ENCODE measurements around the gene CELF3.
"Not testable (repeated sequence)": the region's sequence is repeated elsewhere in the genome, so short reads cannot be mapped to it uniquely, and the experiment has no call there.

CELF3 gene

GRCh38 chr1:151741516-151741915, 24.9 kb upstream of the CELF3 start:
- no peak for DNase-seq (ENCODE audit: extremely low read depth, low read depth)
- no peak overlapping the region for H3K4me3 ChIP-seq (replicated peaks; ENCODE audit: low read depth, low read length)
- TF ChIP-seq CTCF (IDR thresholded peaks at IDR 0.05; ENCODE audit: low read depth, low read length, missing control alignments): no peak

DNA sequence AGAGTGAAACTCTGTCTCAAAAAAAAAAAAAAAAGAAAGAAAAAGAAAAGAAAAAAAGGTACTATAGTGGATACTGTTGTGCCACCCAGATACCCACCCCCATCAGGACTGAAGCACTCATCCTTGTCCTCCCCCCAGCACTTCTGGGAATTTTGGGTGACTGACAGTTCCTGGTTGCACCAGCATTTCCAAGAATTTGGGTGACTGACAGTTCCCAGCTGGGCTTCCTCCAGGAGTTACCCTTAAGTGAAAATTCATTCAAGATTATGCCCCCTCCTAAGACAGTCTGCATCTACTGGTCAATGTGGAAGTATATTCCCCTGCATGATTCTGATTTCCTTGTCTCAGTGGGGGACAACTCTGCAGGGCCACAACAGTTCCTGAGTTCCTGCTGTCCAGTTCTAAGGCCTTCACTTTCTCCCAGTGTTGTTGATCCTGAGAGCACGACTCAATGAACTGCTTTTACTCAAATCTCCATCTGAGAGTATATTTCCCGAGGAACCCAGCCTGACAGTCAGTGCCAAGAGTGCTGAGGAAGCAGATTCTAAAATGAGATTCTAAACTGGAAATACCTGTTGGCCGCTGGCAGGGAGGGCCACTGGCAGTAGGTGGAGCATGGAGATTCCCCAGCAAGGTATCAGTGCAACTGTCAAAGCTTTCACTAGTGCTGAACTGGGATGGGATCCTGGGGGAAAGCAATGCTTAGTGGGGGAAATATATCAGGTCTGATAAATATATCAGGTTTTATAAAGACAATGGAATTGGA, 23.2 kb upstream of the CELF3 start:
- H3K4me3 ChIP-seq (replicated peaks; ENCODE audit: low read depth, low read length): no peak overlapping the region
- no peak for DNase-seq (ENCODE audit: extremely low read depth, low read depth)
- TF ChIP-seq CTCF (IDR thresholded peaks at IDR 0.05; ENCODE audit: low read depth, low read length, missing control alignments): no peak

GRCh38 chr1:151737479-151737878, 20.9 kb upstream of the CELF3 start:
- no peak overlapping the region for H3K4me3 ChIP-seq (replicated peaks; ENCODE audit: low read depth, low read length)
- no peak for TF ChIP-seq CTCF (IDR thresholded peaks at IDR 0.05; ENCODE audit: low read depth, low read length, missing control alignments)
- no peak for DNase-seq (ENCODE audit: extremely low read depth, low read depth)

DNA sequence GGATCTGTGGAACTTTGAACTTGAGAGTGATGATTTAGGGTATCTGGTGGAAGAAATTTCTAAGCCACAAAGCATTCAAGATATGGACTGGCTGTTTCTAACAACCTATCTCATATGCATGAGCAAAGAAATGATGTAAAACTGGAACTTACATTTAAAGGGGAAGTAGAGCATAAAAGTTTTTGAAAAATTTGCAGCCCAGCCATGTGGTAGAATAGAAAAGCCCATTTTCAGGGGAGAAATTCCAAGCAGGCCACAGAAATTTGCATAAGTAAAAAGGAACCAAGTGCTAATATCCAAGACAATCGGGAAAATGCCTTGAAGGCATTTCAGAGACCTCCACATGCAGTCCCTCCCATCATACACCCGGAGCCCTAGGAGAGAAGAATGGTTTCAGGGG, 20.4 kb upstream of the CELF3 start:
- H3K4me3 ChIP-seq (replicated peaks; ENCODE audit: low read depth, low read length): no peak overlapping the region
- TF ChIP-seq CTCF (IDR thresholded peaks at IDR 0.05; ENCODE audit: low read depth, low read length, missing control alignments): no peak
- DNase-seq (ENCODE audit: extremely low read depth, low read depth): no peak

DNA sequence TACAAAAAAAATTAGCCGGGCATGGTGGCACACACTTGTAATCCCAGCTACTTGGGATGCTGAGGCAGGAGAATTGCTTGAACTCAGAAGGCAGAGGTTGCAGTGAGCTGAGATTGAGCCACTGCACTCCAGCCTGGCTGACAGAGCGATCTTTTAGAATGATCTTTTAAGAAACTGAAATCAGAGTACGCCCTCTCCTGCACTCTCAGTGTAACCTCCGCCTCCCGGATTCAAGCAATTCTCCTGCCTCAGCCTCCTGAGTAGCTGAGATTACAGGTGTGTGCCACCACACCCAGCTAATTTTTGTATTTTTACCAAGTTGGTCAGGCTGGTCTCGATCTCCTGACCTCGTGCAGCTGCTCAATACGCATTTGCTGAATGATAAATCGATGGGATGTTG, 17.4 kb upstream of the CELF3 start:
- not testable (repeated sequence) for H3K4me3 ChIP-seq (replicated peaks; ENCODE audit: low read depth, low read length); DNase-seq (ENCODE audit: extremely low read depth, low read depth)

DNA sequence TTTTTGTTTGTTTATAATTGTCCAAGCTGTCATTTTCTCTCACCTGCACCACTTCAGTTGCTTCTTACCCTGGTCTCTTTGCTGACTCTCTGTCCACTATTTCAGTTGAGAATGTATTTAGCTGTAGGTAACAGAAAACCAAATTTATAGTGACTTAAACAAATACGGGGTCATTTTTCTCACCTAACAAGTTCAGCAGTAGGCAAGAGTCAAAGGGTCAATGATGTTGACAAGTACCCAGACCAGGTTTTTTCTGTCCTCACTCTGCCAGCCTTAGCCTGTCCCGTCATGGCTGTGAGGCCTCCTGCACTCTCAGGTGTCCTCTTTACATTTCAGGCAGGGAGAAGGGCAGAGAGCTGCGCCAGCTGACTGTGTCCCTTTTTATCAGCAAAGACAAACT, 16.5 kb upstream of the CELF3 start:
- no peak overlapping the region for H3K4me3 ChIP-seq (replicated peaks; ENCODE audit: low read depth, low read length)
- no peak for DNase-seq (ENCODE audit: extremely low read depth, low read depth)
- no peak for TF ChIP-seq CTCF (IDR thresholded peaks at IDR 0.05; ENCODE audit: low read depth, low read length, missing control alignments)

DNA sequence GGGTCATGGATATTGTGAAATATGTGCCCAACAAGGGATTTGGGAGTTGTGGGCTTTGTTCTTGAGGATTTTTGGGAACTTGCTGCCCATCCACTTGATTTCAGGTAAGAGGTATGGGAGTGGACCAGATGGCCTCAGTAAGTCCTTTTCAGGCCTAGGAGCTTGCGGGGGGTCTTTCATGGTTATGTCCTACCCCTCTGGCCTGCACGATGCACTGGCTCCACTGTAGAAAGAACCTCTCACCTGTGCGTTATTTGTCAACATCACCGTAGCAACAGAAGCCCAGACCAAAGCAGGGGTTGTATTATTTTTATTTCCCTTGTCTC, 13.3 kb upstream of the CELF3 start:
- H3K4me3 ChIP-seq (replicated peaks; ENCODE audit: low read depth, low read length): no peak overlapping the region
- no peak for DNase-seq (ENCODE audit: extremely low read depth, low read depth)
- no peak for TF ChIP-seq CTCF (IDR thresholded peaks at IDR 0.05; ENCODE audit: low read depth, low read length, missing control alignments)

Data from HFF-Myc (cell line).